ENCODE results near the gene AXIN2.
A peak's percentile ranks its signal among the peaks of the same experiment; 100 is the strongest.
"Not testable (repeated sequence)": the region's sequence is repeated elsewhere in the genome, so short reads cannot be mapped to it uniquely, and the experiment has no call there.

AXIN2 gene

GRCh38 chr17:65533852-65534457 lies 27.5 kb downstream of the AXIN2 start:
- no peak for DNase-seq

DNA sequence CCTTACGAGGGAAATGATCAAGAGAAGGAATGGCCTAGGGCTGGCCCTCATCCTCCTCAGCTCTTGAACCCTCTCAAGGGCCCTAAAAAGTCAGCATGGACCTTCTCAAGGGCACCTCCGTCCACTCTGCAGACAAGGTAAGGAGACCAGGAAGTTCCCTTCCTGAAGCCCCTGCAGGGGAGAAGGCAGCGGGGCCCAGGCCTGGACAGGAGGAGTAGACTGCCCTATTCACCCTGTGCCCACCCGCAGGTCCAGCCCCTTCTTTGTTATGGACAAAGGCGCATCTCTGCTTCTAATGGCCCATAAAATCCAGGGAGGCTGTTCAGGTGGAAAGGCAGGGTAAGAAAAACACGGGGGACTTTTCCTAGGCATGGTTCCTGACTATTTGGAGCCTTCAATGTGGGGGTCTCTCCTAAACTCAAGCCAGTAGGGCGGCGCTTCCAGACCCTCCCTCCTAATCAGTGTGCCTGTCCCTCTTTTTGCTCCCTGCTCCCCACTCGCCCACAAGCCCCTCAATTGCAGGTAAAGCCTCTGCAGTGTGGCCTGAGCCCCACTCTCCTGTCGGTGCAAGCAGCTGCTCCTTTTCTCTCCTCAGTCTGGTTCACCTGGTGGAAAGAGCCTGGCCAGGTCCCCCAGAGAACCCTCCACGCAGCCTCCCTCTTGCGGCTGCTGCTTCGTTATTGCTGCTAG lies 28.2 kb downstream of the AXIN2 start:
- no peak for DNase-seq

- no peak for DNase-seq
These were observed 29.2 kb downstream of the AXIN2 start for GRCh38 chr17:65532101-65532890.

GRCh38 chr17:65531256-65532100 lies 30.0 kb downstream of the AXIN2 start:
- DNase-seq, result no peak

GRCh38 chr17:65530523-65531255 lies 30.8 kb downstream of the AXIN2 start:
- DNase-seq, result no peak

- no peak for DNase-seq
These were observed 31.5 kb downstream of the AXIN2 start for GRCh38 chr17:65529761-65530522.

GRCh38 chr17:65529040-65529633 lies 32.3 kb downstream of the AXIN2 start:
- DNase-seq, result no peak

- no peak for DNase-seq
These were observed 33.4 kb downstream of the AXIN2 start for GRCh38 chr17:65527857-65528591.

GRCh38 chr17:65527381-65527780 lies 34.1 kb downstream of the AXIN2 start:
- no peak for DNase-seq

DNA sequence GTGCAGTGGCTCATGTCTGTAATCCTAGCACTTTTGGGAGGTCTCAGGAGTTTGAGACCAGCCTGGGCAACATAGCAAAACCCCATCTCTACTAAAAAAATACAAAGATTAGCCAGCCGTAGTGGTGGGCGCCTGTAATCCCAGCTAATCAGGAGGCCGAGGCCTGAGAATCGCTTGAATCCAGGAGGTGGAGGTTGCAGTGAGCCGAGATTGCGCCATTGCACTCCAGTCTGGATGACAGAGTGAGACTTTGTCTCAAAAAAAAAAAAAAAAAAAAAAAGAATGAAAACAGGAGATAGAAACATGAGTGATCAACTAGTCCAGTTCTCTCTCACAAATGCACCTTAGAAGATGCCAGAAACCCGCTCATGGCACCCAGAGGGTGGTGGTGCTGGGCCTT lies 34.6 kb downstream of the AXIN2 start:
- DNase-seq, result not testable (repeated sequence)

DNA sequence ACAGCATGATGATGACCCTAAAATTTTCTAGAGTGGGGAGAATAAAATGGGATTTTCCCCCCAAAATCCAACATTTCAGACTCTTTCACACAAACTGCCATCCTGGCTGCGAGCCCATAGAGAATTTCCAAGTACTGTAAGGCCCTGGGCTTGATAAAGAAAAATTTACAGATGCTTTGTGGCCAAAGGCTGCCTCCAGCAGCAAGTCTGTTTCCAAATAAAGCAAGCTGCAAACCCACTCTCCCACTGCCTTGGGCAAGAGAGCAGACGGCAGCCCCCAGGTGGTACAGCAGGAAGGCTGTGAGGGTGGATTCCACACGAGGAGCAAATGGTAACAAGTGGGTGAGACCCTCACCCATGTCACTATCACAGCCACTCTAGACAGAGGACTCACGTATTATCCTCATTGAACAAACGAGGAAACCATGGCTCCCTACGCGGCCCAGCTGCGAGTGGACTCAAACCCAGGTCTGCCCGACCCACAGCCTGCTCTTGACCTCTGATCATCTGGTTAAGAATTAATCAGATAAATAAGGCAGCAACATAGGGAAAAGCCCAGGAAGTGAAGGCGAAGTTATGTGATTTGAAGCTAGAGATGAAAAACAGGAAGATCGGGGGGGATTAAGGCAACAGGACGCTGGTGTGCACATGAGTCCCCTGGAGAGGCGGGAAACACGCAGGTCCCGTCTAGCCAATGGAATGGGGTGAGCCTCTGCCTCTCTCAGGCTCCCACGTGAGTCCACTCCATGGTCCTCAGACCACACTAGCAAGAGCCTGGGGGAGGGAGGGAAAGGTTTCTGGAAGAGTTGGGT lies 37.4 kb downstream of the AXIN2 start:
- DNase-seq, result no peak

DNA sequence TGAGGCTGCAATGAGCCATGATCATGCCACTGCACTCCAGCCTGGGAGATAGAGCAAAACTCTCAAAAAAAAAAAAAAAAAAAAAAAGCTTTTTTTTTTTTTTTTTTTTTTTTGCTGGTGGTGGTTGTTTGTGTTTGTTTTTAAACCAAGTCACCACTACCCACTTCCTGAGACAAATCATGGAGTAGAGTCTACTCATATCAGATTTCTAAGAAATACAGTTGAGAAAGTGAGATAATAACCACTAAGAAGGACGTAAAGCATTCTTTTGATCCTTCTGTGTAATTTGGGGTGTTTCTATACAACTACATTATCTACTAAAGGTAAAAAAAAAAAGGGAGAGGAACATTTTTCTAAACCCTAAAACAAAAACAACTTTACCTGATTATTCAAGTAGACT lies 38.0 kb downstream of the AXIN2 start:
- DNase-seq, result no peak

GRCh38 chr17:65522751-65523404 lies 38.6 kb downstream of the AXIN2 start:
- no peak for DNase-seq

DNA sequence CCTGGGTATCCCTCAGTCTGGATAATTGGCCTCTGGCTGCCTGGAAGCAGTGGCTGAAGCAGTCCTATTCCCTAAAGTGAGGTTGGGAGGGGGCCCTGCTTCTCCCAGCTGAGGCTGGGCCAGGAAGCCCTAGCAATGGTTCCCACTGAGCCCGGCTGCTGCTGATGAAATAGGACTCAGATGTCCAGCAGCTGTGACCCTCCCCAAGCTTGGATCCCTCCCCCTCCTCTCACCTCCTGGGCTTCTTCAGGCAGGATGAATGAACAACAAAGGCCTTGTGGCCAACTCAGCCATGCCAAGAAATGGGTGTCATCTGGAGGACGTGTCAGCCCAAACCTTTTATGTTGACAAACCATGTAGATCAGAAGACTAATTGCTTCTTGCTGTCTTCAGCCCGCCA lies 42.0 kb downstream of the AXIN2 start:
- DNase-seq, result no peak

GRCh38 chr17:65518256-65518655 lies 43.2 kb downstream of the AXIN2 start:
- peak; percentile 16 for DNase-seq

GRCh38 chr17:65515959-65516948 lies 45.2 kb downstream of the AXIN2 start:
- peak; percentile 5 for DNase-seq

GRCh38 chr17:65515512-65515911 lies 45.9 kb downstream of the AXIN2 start:
- no peak for DNase-seq

DNA sequence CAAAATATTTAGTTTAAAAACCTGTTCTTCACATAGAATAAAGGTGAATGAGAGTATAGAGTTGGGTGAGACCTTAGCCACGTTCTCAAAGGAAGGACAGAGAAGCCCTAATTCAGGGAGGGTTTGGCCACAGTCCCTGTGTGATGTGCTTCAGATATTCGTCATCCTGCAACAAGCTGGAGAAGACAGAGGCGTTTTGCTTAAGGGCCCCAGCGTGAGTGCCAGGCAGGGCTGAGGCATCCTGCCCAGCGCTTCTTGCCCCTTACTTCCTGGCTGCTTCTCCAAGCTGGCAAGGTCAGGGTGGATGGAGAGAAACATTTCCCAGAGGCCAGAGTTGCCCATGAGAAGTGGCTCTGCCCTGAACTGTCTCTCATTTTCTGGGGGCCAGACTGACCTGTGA lies 46.9 kb downstream of the AXIN2 start:
- peak; percentile 3 for DNase-seq
